Left lung (tissue), 10 donors: ENCODE measurements around the gene NAALADL2. TPM values are rescaled to one million over a fixed set of nuclear protein-coding genes. Genes with fewer than 3 reads are reported as not detected.
A peak's percentile ranks its signal among the peaks of the same experiment; 100 is the strongest.

Experiments used
- ATAC-seq: fragments of 200-7000 bp; cut with Tn5 transposase; one replicate; pipeline ENCODE4 v1.9.1; 2020; ENCODE audit warnings: moderate library complexity
- DNase-seq, 4 donors: peaks; one replicate each; pipeline ENCODE4 v3.0.0-alpha.2; 2013 to 2020
- H3K27ac ChIP-seq, 2 donors: fragments of 200-600 bp; sonication (generic) in 1 of 2; one replicate each; pipeline versions ENCODE4 v1.5.0 to v1.8.0; 2020 to 2021
- H3K27me3 ChIP-seq, 2 donors: fragments of 200-600 bp; sonication (generic) in 1 of 2; one replicate each; pipeline versions ENCODE4 v1.5.0 to v1.8.0; 2020 to 2021
- H3K36me3 ChIP-seq, 2 donors: fragments of 200-600 bp; sonication (generic) in 1 of 2; one replicate each; pipeline versions ENCODE4 v1.5.0 to v1.8.0; 2020 to 2021
- H3K4me1 ChIP-seq, 2 donors: fragments of 200-600 bp; one replicate each; pipeline ENCODE4 v1.8.0; 2021
- H3K4me3 ChIP-seq, 2 donors: fragments of 200-600 bp; sonication (generic) in 1 of 2; one replicate each; pipeline versions ENCODE4 v1.5.0 to v1.8.0; 2020 to 2021; ENCODE audit warnings: mild to moderate bottlenecking in 1 of 2
- H3K9me3 ChIP-seq, 2 donors: fragments of 200-600 bp; sonication (generic) in 1 of 2; one replicate each; pipeline versions ENCODE4 v1.5.0 to v1.8.0; 2020 to 2021
- intact Hi-C, 2 donors: fragments of 100-400 bp; cut with DNase I; formaldehyde crosslinking; loops; one replicate each; pipeline versions ENCODE4 v1.11.2 to v1.14.2; 2022
- polyA plus RNA-seq, 6 donors: library from polyadenylated mRNA; unstranded; fragments of 120-200 nt; gene quantifications; one replicate each; pipeline ENCODE4 v1.2.1, GENCODE V29; 2013; ENCODE audit not compliant: insufficient read length in 6 of 6
- total RNA-seq, 2 donors: library from RNA; stranded (reverse); fragmentation: NEBNext Ultra II Directional; extraction: Animal tissue kit (Norgen Biotek cat#: 25700); gene quantifications; one replicate each; pipeline ENCODE4 v1.2.1, GENCODE V29; 2021
- TF ChIP-seq, protein P1 (sequence below), 2 donors: fragments of 200-600 bp; sonication (generic) in 1 of 2; IDR thresholded peaks; one replicate each; pipeline versions ENCODE4 v1.5.0 to v1.8.0; 2021; ENCODE audit warnings: antibody characterized with exemption in 2 of 2
- donor health status: DM: no; HTN: yes; CAD: no.
- donor health status: DM: no; HTN: no; CAD: no.

The NAALADL2 gene
- total and polyA plus RNA-seq, 8 donors = 9.8 to 23.3 (median 17.8) TPM

DNA sequence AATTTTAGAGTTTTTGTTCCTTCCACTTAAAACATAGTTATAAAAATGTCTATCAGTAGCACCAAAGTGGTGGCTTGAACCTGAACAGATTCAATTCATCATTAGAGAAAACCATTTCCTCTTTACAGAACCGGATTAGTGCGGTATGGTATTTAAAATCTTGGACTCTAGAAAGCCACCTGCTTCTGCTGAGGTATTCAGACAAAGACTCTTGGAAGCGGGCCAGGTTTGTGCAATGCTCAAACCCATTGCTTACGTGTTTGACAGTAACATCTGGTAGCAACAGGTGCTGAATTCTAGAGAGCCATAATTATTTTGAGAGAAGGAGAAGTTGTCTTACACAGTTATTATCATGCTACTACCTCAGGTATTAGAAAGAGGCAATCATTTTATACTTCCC is 290.5 kb downstream of the NAALADL2 start:
- H3K27me3 ChIP-seq = no peaks in the 10 kb centered on the region
- ATAC-seq = no peak

DNA sequence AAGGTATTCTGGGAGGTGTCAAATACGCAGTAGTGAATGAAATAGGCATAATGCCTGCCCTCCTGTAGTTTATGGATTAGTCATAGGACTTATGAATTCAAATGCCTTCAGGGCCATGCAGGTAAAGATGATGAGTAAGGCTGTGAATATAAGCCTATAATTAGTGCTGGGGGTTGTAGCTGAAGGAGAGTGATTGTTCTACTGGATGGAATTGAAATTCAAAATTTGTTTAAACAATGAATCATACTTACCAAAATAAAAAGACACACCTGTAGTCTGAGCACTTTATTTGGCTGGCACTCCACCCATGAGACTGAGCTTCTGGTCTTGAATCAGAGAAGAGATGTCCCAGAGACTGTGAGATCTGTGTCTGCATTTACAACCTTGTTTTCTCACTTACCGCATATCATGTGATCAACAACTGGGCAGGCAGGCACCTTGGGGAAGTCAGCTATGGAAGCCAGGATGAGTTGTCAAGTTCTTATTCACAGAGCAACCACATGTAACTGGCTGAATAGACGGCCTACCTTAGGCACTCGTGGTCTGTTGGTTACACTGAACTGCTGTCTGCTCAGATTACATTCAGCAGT is 291.8 kb downstream of the NAALADL2 start:
- DNase-seq = no peak
- Histone ChIP-seq H3K4me3 (no peak overlapping the region), H3K9me3 (no peaks in the 10 kb centered on the region), H3K27ac (no peak overlapping the region), H3K27me3 (no peaks in the 10 kb centered on the region), H3K36me3 (no peaks in the 10 kb centered on the region), H3K4me1 (no peaks in the 10 kb centered on the region)
- peak; percentile 55 for ATAC-seq
- TF ChIP-seq, protein P1, sequence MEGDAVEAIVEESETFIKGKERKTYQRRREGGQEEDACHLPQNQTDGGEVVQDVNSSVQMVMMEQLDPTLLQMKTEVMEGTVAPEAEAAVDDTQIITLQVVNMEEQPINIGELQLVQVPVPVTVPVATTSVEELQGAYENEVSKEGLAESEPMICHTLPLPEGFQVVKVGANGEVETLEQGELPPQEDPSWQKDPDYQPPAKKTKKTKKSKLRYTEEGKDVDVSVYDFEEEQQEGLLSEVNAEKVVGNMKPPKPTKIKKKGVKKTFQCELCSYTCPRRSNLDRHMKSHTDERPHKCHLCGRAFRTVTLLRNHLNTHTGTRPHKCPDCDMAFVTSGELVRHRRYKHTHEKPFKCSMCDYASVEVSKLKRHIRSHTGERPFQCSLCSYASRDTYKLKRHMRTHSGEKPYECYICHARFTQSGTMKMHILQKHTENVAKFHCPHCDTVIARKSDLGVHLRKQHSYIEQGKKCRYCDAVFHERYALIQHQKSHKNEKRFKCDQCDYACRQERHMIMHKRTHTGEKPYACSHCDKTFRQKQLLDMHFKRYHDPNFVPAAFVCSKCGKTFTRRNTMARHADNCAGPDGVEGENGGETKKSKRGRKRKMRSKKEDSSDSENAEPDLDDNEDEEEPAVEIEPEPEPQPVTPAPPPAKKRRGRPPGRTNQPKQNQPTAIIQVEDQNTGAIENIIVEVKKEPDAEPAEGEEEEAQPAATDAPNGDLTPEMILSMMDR (IDR thresholded peaks at IDR 0.05) = no peak
- intact Hi-C loops = no loop called here

More for the DNA sequence above, 290.5 kb downstream of the NAALADL2 start:
- TF ChIP-seq, protein P1 (IDR thresholded peaks at IDR 0.05) = no peak
- H3K36me3 ChIP-seq = no peaks in the 10 kb centered on the region
- no peaks in the 10 kb centered on the region for H3K4me1 ChIP-seq
- peak in 1 of 4 donors; percentile 18 for DNase-seq
- intact Hi-C loops = no loop called here
- H3K27ac ChIP-seq = no peak overlapping the region
- no peaks in the 10 kb centered on the region for H3K9me3 ChIP-seq
- no peak overlapping the region for H3K4me3 ChIP-seq

DNA sequence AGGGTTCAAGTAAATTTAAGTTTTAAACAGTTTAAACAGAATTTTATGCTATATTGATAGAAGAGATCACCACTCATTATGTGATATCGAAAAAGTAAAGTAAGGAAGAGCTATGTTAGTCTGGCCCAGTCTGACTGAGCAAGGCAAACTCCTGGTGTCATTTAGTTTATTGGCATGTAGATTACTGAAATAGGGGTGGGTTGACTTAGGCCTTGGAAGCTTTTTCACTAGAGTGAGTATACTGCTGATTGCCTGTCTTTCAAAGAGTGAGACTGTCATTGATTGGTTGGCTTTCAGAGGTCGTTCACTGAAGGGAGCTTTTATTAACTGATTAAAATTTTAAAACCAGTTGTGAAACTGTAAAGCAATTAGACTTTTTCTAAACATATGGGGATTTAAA is 294.5 kb downstream of the NAALADL2 start:
- H3K27me3 ChIP-seq = no peaks in the 10 kb centered on the region
- TF ChIP-seq, protein P1 (IDR thresholded peaks at IDR 0.05) = no peak

DNA sequence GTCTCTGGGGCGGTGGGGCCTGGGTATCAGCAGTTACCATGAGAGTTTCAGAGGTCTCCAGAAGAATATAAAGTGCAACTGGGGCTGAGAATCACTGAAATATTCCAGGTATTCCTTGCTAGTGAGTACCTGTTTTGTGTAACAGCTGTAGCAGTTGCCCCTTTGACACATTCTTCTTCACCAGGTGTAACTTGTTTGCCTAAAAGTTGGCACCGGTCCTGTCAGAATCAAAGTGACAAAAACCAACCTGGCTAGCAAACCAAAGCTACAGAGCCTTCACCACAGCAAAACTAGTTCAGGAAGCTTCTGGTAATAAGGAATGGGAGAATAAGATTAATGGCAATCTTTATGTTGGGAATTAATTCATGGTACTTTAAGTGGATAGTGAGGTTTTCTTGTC is 296.0 kb downstream of the NAALADL2 start:
- TF ChIP-seq, protein P1 (IDR thresholded peaks at IDR 0.05) = no peak
- H3K4me3 ChIP-seq = no peak overlapping the region
- intact Hi-C loops = no loop called here
- no peaks in the 10 kb centered on the region for H3K36me3 ChIP-seq
- no peak for ATAC-seq
- H3K9me3 ChIP-seq = no peaks in the 10 kb centered on the region
- no peaks in the 10 kb centered on the region for H3K4me1 ChIP-seq
- H3K27me3 ChIP-seq = no peaks in the 10 kb centered on the region
- no peak overlapping the region for H3K27ac ChIP-seq
- peak in 1 of 4 donors; percentile 7 for DNase-seq

More for the DNA sequence above, 294.5 kb downstream of the NAALADL2 start:
- DNase-seq (no peak), ATAC-seq (no peak)
- no peak overlapping the region for H3K27ac ChIP-seq
- H3K36me3 ChIP-seq = no peaks in the 10 kb centered on the region
- H3K9me3 ChIP-seq = no peaks in the 10 kb centered on the region
- no peak overlapping the region for H3K4me3 ChIP-seq
- intact Hi-C loops = no loop called here
- H3K4me1 ChIP-seq = no peaks in the 10 kb centered on the region

DNA sequence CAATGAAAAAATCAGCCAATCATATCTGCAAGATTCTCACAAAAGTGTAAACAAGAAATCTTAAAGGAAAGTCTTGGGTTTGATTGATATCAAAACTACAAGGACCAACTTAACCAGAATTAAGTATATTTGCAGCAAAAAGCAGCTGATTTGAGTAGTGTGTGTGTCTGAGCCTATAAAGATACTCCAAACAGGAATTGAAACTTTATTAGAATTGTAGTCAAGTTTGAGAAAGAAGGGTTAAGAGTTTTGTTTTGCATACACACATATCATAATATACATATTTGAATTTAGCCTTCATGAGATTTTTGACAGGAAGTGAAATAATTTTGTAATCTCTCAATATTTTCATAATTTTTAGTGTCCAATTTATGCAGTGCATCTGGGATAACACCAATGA is 300.1 kb downstream of the NAALADL2 start:
- TF ChIP-seq, protein P1 (IDR thresholded peaks at IDR 0.05) = no peak
- intact Hi-C loops = no loop called here
- DNase-seq (no peak), ATAC-seq (no peak)
- no peaks in the 10 kb centered on the region for H3K4me1 ChIP-seq
- no peaks in the 10 kb centered on the region for H3K36me3 ChIP-seq
- no peak overlapping the region for H3K27ac ChIP-seq
- no peaks in the 10 kb centered on the region for H3K27me3 ChIP-seq
- no peaks in the 10 kb centered on the region for H3K9me3 ChIP-seq
- no peak overlapping the region for H3K4me3 ChIP-seq
